GOT3 (cell line): ENCODE data around the gene MMP24.
"Not testable (repeated sequence)": the region's sequence is repeated elsewhere in the genome, so short reads cannot be mapped to it uniquely, and the experiment has no call there.

Experiments used
- DNase-seq: peaks from one replicate; lab custom pipeline; 2025; ENCODE audit warnings: mixed read lengths; lab: John Stamatoyannopoulos, UW

MMP24 gene

GRCh38 chr20:35226126-35226883, at the start of gene MMP24:
Gene MMP24, plus strand, starts transcription at chr20:35226690. Its CDS starts 49 bp downstream, at chr20:35226739.
- DNase-seq: no peak

GRCh38 chr20:35179292-35180212, 46.9 kb upstream of the MMP24 start:
- no peak for DNase-seq

DNA sequence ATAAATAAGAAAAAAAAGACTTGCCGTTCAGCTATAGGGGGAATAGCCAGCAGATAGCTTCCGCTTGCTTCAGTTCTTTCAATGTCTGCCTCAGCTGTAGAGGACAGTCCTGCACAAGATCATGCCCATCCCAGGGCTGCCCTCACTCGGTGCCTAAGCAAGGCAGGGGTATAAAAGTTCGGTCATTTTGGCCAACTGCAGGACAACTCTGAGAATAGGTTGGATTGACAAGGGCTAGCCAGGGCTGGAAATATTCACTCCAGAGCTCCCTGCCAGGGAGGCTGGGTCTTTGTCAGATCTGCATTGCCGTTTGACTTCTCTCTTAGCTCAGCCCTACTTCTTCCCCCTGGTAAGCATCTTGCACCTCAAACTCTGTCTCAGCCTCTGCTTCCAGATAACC, 46.2 kb upstream of the MMP24 start:
- no peak for DNase-seq

DNA sequence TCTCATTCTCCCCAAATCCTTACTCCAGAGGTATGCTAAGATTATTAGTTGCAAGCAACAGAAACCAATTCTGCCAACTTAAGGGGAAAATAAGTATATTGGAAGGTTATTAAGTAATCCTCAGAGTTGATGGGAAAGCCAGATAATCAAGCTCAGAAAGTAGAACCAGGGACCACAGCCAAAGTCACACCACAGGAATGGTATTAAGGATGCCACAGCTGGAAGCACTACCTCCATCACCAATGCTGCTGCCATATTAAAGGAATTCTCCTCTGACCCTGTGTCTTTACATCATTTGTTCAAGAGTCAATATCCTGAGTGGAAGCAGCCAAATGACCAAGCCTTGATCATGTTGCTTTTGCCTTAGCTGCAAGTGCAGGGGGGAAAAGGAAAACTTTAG, 44.8 kb upstream of the MMP24 start:
- DNase-seq: no peak

- DNase-seq: not testable (repeated sequence)
These were observed 39.7 kb upstream of the MMP24 start for GRCh38 chr20:35186691-35187289.

DNA sequence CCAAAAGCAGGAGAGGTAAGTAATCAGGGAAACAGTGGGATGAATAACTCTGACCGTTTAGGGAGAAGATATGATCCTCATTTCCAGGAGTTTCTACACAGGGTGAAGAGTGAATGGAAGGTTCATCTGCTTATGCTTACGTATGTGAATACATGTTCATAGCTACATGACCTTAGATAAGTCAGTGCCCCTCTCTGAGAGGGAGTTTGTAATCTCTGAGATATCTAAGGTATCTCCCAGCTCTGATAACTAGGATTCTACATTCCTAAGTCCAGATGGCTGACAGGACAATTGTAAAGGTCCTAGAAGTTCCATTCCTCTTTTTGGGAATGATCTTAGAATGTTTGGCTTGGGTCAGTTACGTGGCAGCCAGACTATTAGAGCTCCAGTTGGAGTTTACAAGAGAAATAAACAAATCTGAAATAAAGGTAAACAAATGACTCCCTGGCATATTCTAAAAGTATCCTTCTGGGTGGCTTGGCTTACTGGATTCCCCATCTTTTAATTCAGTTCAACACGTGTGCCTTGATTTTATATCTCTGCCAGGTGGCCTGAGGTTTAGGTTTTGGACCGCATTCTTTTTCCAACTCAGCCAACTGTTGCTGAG, 38.8 kb upstream of the MMP24 start:
- no peak for DNase-seq

- DNase-seq: not testable (repeated sequence)
These were observed 37.3 kb upstream of the MMP24 start for GRCh38 chr20:35189223-35189622.

DNA sequence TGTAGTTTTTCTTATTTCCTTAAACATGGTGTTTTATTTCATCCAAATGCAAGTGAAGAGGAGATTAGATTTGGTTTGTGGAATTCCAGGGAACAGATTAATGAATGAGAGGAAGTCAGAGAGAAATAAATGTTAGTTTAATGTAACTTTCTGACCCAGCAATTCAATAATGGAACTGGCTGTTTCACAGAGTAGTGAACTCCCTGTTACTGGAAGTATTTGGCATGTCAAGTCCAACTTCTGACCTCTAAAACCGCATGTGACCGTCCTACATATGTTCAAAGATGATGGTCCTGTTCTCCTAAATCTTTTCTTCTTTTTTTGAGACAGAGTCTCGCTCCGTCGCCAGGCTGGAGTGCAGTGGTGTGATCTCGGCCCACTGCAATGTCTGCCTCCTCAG, 35.9 kb upstream of the MMP24 start:
- no peak for DNase-seq

GRCh38 chr20:35191419-35192117, 34.9 kb upstream of the MMP24 start:
- no peak for DNase-seq

GRCh38 chr20:35192118-35192872, 34.2 kb upstream of the MMP24 start:
- no peak for DNase-seq

DNA sequence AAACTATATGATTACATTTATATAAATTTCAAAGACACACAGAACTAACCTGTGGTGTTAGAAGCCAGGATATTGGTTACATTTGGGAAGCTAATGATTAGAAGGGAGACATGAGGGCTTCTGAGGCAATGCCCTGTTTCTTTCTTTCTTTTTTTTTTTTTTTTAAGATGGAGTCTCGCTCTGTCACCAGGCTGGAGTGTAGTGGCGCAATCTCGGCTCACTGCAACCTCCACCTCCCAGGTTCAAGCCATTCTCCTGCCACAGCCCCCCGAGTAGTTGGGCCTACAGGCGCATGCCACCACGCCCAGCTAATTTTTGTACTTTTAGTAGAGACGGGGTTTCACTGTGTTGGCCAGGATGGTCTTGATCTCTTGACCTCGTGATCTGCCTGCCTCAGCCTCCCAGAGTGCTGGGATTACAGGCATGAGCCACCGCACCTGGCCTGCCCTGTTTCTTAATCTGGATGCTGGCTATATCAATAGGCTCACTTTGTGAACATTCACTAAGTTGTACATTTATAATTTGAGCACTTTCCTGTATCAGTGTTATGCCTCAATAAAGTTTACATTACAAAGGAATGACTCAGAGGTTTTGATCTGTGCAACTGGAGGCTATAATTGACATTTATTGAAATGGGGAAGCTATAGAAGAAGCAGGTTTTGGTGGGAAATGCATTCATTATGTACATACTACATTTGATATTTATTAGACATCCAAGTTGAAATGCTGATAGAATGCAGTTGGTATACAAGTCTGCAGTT, 33.3 kb upstream of the MMP24 start:
- not testable (repeated sequence) for DNase-seq

DNA sequence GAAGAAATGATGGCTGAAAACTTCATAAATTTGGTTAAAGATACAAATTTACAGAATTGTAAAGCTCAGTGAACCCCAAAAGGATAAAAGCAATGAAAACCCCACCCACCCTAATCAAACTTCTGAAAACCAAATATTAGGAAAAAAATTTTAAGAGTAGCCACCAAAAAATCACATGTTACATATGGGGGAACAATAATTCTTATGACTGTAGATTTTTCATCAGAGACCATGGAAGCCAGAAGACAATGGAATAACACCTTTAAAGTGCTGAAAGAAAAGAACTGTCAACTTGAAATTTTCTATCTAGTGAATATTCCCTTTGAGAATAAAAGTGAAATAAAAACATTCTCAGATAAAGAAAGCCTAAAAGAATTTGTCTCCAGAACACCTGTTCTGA, 30.2 kb upstream of the MMP24 start:
- no peak for DNase-seq

DNA sequence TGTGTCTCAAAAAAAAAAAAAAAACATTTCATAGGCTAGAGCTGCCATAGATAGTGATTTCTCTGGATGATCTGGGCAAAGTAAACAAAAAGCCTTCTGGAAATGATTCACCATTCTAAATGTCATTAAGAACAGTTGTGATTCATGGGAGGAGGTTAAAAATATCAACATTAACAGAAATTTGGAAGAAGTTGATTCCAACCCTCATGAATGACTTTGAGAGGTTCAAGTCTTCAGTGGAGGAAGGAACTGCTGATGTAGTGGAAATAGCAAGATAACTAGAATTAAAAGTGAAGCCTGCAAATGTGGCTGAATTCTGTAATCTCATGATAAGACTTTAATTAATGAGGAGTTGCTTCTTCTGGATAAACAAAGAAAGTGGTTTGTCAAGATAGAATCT, 26.8 kb upstream of the MMP24 start:
- no peak for DNase-seq

DNA sequence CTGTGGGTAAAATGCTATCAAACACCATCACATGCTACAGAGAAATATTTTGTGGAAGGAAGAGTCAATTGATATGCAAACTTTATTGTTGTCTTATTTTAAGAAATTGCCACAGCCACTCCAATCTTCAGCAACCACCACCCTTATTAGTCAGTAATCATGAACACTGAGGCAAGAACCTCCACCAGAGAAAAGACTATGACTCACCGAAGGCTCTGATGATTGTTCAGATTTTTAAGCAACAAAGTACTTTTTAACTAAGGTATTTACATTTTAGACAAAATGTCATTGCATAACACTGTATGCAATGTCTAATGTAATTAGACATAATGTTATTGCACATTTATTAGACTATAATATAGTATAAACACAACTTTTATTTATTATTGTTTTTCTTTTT, 26.2 kb upstream of the MMP24 start:
- no peak for DNase-seq

DNA sequence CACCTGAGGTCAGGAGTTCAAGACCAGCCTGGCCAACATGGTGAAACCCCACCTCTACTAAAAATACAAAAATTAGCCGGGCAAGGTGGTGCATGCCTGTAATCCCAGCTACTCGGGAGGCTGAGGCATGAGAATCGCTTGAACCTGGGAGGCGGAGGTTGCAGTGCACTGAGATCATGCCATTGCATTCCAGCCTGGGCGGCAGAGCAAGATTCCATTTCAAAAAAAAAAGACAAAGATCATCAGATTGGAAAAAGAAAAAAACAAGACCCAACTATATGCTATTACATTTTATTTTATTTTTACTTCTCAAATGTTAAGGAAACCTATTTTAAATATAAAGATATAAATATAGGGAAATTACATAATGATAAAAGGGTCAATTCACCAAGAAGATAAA, 25.0 kb upstream of the MMP24 start:
- DNase-seq: not testable (repeated sequence)

DNA sequence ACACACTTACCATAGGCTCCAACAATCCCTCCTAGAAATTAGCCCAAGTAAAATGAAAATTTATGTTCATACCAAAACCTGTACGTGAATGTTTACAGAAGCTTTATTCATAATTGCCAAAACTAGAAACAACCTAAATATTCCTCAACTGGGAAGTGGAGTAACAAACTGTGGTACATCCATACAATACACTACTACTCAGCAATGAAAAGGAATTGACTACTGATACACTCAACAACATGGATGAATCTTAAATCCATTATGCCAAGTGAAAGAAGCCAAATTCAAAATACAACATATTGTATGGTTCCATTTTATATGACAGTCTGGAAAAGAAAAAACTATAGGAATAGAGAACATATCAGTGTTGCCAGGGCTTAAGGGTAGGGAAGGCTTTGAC, 19.7 kb upstream of the MMP24 start:
- DNase-seq: no peak

- no peak for DNase-seq
These were observed 18.4 kb upstream of the MMP24 start for GRCh38 chr20:35207950-35208611.

- no peak for DNase-seq
These were observed 11.2 kb upstream of the MMP24 start for GRCh38 chr20:35215066-35215956.

- DNase-seq: no peak
These were observed 9.9 kb upstream of the MMP24 start for GRCh38 chr20:35216541-35216940.
